Stimulated activated memory B cell treated with anti-CD40 and anti-IgM and Interleukin-4, amounts not matched to agents 10 μg/mL and 1 μg/mL and 100 μg/mL, for 72 hours (primary cell): ENCODE measurements around the gene ARHGEF18.
A peak's percentile ranks its signal among the peaks of the same experiment; 100 is the strongest.
"Not testable (repeated sequence)": the region's sequence is repeated elsewhere in the genome, so short reads cannot be mapped to it uniquely, and the experiment has no call there.

ENCODE experiments used
- ATAC-seq: fragments of 150-1000 bp; cut with Tn5 transposase; 2 replicates; pipeline ENCODE4 v1.10.0; 2021
- H3K27ac Mint-ChIP-seq: one replicate; pipeline ENCODE4 v1.8.0; 2022; ENCODE audit warnings: mild to moderate bottlenecking, mixed read lengths
- H3K27me3 Mint-ChIP-seq: one replicate; pipeline ENCODE4 v1.8.0; 2022; ENCODE audit warnings: mixed read lengths
- H3K36me3 Mint-ChIP-seq: one replicate; pipeline ENCODE4 v1.8.0; 2022; ENCODE audit warnings: mixed read lengths
- H3K4me1 Mint-ChIP-seq: one replicate; pipeline ENCODE4 v1.8.0; 2022; ENCODE audit warnings: mixed read lengths
- H3K4me3 Mint-ChIP-seq: one replicate; pipeline ENCODE4 v1.8.0; 2022; ENCODE audit warnings: mild to moderate bottlenecking, moderate library complexity, mixed read lengths
- H3K9me3 Mint-ChIP-seq: one replicate; pipeline ENCODE4 v1.8.0; 2022; ENCODE audit warnings: mixed read lengths

Gene ARHGEF18

DNA sequence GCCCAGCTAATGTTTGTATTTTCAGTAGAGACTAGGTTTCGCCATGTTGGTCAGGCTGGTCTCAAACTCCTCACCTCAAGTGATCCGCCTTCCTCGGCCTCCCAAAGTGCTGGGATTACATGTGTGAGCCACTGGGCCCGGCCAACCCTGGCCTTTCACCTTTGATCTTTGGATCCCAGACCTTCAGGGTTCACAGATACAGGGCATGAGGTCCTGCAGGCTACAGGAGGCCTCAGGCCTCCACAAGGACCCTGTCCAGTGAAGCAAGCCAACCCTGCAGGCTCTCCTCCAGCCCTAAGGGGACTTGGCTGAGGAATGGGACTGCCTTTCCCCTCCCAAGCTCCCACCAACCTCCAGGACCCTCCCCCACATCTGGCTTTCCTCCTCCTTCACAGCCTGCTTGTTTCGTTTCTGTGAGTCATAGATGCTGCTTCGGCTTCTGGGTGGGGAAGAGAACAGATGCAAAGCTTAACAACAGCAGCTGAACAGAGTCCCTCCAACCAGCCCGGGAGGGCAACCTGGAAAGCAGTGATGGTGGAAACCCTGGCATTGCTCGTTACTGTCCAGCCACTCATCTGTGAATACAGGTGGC, 11.8 kb downstream of the ARHGEF18 start:
- Mint-ChIP-seq H3K4me3 (no peak overlapping the region), H3K36me3 (peaks cover 48% of the 10 kb centered on the region), H3K27me3 (no peaks in the 10 kb centered on the region), H3K9me3 (peaks cover 14% of the 10 kb centered on the region), H3K27ac (no peak overlapping the region), H3K4me1 (peaks cover 58% of the 10 kb centered on the region)
- no peak for ATAC-seq

DNA sequence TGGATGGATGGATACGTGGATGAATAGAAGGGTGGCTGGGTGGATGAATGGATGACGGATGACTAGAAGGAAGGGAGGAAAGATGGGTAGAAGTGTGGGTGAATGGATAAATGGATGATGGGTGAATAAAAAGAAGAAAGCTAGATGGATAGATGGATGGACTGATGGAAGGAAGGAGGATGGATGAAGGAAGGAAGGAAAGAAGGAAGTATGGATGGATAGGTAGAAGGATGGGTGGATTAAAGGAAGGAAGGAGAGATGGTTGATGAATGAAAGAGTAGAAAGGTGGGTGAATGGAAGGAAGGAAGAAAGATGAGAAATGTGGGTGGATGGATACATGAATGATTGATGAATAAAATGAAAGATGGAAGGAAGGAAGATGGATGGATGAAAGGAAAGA, 14.5 kb downstream of the ARHGEF18 start:
- Mint-ChIP-seq H3K4me1 (peaks cover 50% of the 10 kb centered on the region), H3K36me3 (peaks cover 37% of the 10 kb centered on the region), H3K4me3 (no peak overlapping the region), H3K9me3 (peaks cover 10% of the 10 kb centered on the region), H3K27ac (peak overlapping the region; percentile 19), H3K27me3 (no peaks in the 10 kb centered on the region)
- no peak for ATAC-seq

DNA sequence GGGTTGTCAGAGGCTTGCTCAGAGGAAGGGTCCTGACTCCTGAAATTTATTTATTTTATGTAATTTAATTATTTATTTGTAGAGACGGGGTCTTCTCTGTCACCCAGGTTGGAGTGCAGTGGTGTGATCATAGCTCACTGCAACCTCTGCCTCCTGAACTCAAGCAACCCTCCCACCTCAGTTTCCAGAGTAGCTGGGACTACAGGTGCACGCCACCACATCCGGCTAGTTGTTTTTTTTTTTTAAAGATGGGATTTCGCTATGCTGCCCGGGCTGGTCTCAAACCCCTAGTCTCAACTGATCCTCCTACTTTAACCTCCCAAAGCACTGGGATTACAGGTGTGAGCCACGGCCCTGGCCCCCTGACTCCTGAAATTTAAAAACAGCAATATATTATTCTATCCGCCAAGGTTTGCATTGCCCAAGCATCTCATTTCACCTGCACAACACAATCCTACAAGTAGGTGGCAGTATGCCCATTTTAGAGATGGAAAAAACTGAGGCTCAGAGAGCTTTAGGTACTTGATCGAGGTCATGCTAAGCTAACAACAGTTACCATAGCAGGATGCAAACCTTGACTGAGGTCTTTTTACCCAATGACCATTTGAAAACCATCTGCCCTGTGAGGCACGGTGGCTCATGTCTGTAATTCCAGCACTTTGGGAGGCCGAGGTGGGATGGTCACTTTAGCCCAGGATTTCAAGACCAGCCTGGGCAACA, 18.1 kb downstream of the ARHGEF18 start:
- peak; percentile 61 for ATAC-seq
- peaks cover 35% of the 10 kb centered on the region for H3K4me1 Mint-ChIP-seq
- H3K36me3 Mint-ChIP-seq = peaks cover 47% of the 10 kb centered on the region

DNA sequence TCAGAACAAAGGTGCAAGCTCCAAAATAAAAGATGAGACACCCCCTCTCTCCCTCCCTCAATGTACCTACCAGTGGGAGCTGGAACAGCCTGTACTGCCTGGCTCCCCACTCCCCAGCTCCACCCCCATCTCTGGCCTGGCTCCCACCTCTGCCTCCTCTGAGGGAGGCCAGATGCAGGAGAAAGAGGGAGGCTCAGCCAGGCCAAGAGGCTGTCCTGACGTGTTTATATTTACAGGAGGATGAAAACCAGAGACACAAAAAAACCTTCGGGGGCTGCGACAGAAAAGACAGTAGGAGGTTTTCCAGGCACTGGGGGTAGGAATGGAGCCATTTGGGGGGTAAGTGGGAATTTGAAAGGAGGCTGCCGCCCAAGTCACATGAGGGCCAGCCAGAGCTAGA, 19.7 kb downstream of the ARHGEF18 start:
- Mint-ChIP-seq H3K27ac (peak overlapping the region; percentile 58), H3K27me3 (no peaks in the 10 kb centered on the region), H3K9me3 (peaks cover 2% of the 10 kb centered on the region), H3K4me1 (peaks cover 22% of the 10 kb centered on the region), H3K36me3 (peaks cover 41% of the 10 kb centered on the region), H3K4me3 (no peak overlapping the region)
- ATAC-seq = no peak

More for the DNA sequence above, 18.1 kb downstream of the ARHGEF18 start:
- H3K4me3 Mint-ChIP-seq = no peak overlapping the region
- peaks cover 7% of the 10 kb centered on the region for H3K9me3 Mint-ChIP-seq
- peak overlapping the region; percentile 52 for H3K27ac Mint-ChIP-seq
- H3K27me3 Mint-ChIP-seq = no peaks in the 10 kb centered on the region

DNA sequence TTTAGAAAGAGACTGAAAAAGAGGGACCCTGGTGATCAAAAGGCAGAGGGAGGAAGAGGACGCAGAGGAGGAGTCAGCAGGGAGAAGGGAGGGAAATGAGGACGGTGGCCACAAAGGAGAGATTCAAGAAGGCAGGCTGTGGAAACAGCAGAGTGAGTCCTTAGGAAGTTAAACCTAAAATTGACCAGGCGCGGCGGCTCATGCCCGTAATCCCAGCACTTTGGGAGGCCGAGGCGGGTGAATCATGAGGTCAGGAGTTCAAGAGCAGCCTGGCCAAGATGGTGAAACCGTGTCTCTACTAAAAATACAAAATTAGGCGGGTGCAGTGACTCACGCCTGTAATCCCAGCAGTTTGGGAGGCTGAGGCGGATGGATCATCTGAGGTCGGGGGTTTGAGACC, 20.1 kb downstream of the ARHGEF18 start:
- not testable (repeated sequence) for ATAC-seq
- peaks cover 18% of the 10 kb centered on the region for H3K4me1 Mint-ChIP-seq
- H3K36me3 Mint-ChIP-seq = peaks cover 37% of the 10 kb centered on the region

DNA sequence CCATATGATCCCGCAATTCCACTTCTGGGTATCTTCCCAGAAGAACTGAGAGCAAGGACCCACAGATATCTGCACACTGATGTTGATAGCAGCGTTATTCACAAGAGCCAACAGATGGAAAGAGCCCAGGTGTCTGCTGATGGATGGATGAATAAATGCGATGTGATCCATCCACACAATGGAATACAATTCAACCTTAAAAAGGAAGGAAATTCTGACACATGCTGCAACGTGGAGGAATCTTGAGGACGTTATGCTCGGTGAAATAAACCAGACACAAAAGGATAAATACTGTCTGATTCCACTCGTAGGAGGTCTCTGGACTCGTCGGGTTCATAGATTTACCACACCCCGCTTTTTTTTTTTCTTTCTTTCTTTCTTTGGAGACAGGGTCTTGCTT, 21.8 kb downstream of the ARHGEF18 start:
- Mint-ChIP-seq H3K9me3 (no peaks in the 10 kb centered on the region), H3K27ac (no peak overlapping the region), H3K4me1 (peaks cover 14% of the 10 kb centered on the region), H3K36me3 (peaks cover 38% of the 10 kb centered on the region), H3K27me3 (no peaks in the 10 kb centered on the region), H3K4me3 (no peak overlapping the region)
- ATAC-seq = no peak

More for the DNA sequence above, 20.1 kb downstream of the ARHGEF18 start:
- H3K27me3 Mint-ChIP-seq, H3K4me3 Mint-ChIP-seq, H3K9me3 Mint-ChIP-seq: not testable (repeated sequence)
- H3K27ac Mint-ChIP-seq = peak overlapping the region; percentile 58

DNA sequence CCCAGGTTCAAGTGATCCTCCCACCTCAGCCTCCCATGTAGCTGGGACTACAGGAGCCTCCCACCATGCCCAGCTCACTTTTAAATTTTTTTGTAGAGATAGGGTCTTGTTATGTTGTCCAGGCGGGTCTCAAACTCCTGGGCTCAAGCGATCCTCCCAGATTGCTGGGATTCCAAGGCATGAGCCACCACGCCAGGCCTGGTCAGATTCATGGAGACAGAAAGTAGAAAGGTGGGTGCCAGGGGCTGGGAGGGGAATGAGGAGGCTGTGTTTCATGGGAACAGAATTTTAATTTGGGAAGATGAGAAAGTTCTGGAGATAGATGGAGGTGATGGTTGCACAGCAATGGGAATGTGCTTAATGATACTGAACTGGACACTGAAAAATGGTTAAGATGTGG, 22.3 kb downstream of the ARHGEF18 start:
- ATAC-seq = no peak
- Mint-ChIP-seq H3K4me3 (no peak overlapping the region), H3K9me3 (no peaks in the 10 kb centered on the region), H3K27ac (no peak overlapping the region), H3K36me3 (peaks cover 42% of the 10 kb centered on the region), H3K27me3 (no peaks in the 10 kb centered on the region), H3K4me1 (peaks cover 11% of the 10 kb centered on the region)

DNA sequence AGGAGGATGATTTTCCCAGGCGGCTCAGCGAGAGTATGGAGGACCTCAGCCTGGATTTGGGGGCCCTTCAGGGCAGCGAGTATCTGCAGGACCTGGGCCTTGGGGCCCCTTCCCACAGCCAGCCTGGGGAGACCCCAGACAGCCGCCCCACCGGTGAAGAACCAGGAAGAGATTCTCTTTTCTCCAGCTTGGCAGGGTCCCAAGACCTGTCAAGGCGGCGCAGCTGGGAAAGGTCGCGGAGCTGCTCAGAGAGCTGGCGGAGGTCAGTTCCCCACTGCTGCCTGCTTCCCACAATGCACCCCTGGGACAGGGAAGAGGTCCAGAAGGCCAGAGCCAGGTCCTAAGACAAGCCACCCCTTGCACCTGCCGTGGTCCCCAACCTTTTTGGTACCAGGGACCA, 24.1 kb downstream of the ARHGEF18 start:
- no peaks in the 10 kb centered on the region for H3K27me3 Mint-ChIP-seq
- ATAC-seq = no peak
- H3K36me3 Mint-ChIP-seq = peaks cover 46% of the 10 kb centered on the region
- no peak overlapping the region for H3K4me3 Mint-ChIP-seq
- H3K9me3 Mint-ChIP-seq = no peaks in the 10 kb centered on the region
- H3K27ac Mint-ChIP-seq = no peak overlapping the region
- H3K4me1 Mint-ChIP-seq = peaks cover 7% of the 10 kb centered on the region

DNA sequence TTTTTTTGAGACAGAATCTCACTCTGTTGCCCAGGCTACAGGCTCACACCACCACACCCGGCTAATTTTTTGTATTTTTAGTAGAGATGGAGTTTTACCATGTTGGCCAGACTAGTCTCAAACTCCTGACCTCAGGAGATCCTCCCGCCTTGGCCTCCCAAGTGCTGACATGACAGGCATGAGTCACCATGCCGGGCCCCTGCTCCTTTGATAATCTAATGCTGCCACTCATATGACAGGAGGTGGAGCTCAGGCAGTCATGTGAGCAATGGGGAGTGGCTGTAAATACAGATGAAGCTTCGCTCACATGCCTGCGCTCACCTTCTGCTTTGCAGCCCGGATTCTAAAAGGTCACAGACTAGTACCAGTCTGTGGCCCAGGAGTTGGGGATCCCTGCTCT, 25.1 kb downstream of the ARHGEF18 start:
- Mint-ChIP-seq H3K4me3 (no peak overlapping the region), H3K4me1 (peaks cover 9% of the 10 kb centered on the region), H3K27me3 (no peaks in the 10 kb centered on the region), H3K36me3 (peaks cover 41% of the 10 kb centered on the region), H3K27ac (peak overlapping the region; percentile 71), H3K9me3 (no peaks in the 10 kb centered on the region)
- ATAC-seq = no peak

DNA sequence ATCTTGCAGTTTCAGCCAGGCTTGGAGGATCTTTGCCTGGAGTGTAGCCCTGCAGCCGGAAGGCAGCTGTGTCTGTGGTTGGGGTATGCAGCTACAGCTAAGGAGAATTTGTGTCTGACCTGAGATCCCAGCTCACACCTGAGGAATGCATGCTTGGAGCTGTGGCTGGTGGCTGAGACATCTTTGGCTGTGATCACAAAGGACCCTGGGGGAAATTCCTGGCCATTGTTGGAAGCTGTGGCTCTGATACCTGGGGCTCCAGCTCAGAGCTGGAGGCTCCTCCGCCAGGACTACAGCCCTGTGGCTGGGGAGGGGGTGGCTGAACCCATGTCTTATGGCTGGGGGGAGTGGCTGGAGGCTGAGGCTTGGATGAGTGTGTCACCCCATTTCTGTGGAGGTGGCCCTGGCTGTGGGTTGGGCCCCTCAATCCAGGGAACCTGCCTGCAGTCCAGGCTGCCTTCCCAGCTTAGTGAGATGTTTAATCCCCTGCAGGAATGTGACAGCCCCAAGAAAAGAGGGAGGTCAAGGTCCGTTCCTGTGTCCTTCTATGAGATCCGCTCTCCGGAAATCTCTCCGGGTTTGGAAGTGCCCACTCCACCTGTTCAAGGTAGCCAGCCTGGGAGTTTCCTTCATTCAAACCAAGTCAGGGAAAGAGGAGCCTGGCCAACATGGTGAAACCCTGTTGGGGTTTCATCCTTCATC, 27.6 kb downstream of the ARHGEF18 start:
- ATAC-seq = no peak
- no peaks in the 10 kb centered on the region for H3K27me3 Mint-ChIP-seq
- H3K36me3 Mint-ChIP-seq = peaks cover 33% of the 10 kb centered on the region
- H3K27ac Mint-ChIP-seq = peak overlapping the region; percentile 71
- H3K4me3 Mint-ChIP-seq = no peak overlapping the region
- H3K4me1 Mint-ChIP-seq = peaks cover 28% of the 10 kb centered on the region
- H3K9me3 Mint-ChIP-seq = no peaks in the 10 kb centered on the region

DNA sequence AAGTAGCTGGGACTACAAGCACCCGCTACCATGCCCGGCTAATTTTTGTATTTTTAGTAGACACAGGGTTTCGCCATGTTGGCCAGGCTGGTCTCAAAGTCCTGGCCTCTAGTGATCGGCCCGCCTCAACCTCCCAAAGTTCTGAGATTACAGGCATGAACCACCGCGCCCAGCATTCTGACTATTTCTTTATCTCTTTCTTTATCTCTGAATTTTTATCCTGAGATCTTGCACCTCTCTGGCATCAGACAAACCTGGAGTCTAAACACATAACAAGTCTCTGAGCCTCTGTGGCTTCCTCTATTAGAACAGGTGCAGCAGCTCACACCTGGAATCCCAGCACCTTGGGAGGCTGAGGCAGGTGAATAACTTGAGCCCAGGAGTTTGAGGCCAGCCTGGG, 28.5 kb downstream of the ARHGEF18 start:
- peaks cover 28% of the 10 kb centered on the region for H3K4me1 Mint-ChIP-seq
- H3K27me3 Mint-ChIP-seq = no peaks in the 10 kb centered on the region
- H3K9me3 Mint-ChIP-seq = no peaks in the 10 kb centered on the region
- peaks cover 29% of the 10 kb centered on the region for H3K36me3 Mint-ChIP-seq
- H3K4me3 Mint-ChIP-seq = no peak overlapping the region
- no peak for ATAC-seq
- H3K27ac Mint-ChIP-seq = peak overlapping the region; percentile 71

DNA sequence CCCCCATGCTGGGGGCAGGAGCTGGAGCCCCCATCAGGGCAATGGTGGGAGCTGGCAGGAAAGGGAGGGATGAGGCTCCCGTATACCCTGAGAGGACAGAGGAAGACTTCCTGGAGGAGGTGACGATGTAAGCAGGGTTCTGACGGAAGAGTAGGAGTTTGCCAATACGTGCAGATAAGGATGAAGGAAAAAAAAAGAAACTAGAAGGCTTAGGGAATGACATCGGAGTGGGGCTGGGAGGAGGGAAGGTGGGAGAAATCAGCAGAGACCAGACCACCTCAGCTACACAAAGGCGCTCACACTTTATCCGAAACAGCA, 32.3 kb downstream of the ARHGEF18 start:
- H3K4me3 Mint-ChIP-seq = no peak overlapping the region
- H3K4me1 Mint-ChIP-seq = peaks cover 32% of the 10 kb centered on the region
- H3K36me3 Mint-ChIP-seq = peaks cover 32% of the 10 kb centered on the region
- ATAC-seq = no peak
- no peaks in the 10 kb centered on the region for H3K27me3 Mint-ChIP-seq
- H3K9me3 Mint-ChIP-seq = no peaks in the 10 kb centered on the region
- H3K27ac Mint-ChIP-seq = peak overlapping the region; percentile 93

DNA sequence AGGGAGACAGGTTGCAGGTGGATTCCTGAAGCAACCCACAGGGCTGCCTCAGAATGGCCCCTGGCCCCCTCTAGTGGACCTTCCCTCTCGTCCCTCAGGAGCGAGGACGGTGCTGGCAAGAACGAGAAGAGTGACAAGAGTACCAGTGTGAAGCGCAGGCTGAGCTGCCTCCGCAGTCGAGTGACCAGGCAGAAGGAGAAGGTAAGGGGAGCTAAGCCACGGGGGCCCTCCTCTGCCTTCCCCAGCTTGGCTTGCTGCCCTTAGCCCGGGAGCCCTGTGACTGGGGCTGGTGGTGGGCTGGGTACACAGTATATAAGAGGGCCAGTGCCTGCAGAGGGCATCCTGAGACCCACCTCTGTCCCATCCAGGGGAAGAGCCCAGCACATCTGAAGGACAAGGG, 34.0 kb downstream of the ARHGEF18 start:
- H3K27ac Mint-ChIP-seq = peak overlapping the region; percentile 93
- no peaks in the 10 kb centered on the region for H3K27me3 Mint-ChIP-seq
- no peak overlapping the region for H3K4me3 Mint-ChIP-seq
- H3K36me3 Mint-ChIP-seq = peaks cover 30% of the 10 kb centered on the region
- ATAC-seq = no peak
- peaks cover 49% of the 10 kb centered on the region for H3K4me1 Mint-ChIP-seq
- no peaks in the 10 kb centered on the region for H3K9me3 Mint-ChIP-seq

DNA sequence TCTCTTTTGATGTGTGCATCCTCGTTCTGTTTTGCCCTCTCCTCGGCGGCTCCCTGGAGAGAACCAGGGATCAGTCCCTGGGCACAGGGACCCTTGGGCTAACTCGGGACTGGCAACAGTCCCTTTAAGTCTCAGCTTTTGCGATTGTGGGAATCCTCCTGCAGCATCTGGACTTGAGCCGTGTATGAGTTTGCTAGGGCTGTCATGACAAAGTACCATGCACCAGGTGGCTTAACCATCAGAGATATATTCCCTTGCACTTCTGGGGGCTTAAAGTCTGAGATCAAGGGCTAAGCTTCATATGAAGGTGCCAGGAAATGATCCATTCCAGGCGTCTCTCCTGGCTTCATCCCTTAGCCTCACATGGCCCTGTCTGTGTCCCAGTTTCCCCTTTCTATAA, 34.5 kb downstream of the ARHGEF18 start:
- Mint-ChIP-seq H3K4me3 (no peak overlapping the region), H3K27ac (peak overlapping the region; percentile 93), H3K9me3 (no peaks in the 10 kb centered on the region), H3K4me1 (peaks cover 50% of the 10 kb centered on the region), H3K27me3 (no peaks in the 10 kb centered on the region), H3K36me3 (peaks cover 30% of the 10 kb centered on the region)
- no peak for ATAC-seq

DNA sequence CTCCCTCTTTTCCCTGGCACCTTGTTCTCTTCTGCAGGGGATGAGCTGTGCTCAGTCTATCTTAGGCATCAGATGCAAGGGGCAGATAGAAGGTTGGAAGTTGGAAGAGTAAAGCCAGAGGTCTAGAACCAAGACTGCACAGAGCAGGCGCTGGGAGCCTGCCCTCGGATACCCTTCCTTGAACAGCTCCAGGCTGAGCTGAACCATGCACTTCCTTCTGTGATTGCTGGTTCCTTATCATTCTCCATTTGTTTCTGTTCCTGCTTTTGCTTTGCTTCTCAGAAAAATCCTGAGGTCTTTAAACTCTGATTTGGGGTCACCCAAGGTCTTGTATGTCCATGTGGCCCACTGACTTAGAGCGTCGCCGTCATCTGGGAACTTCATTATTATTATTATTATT, 36.3 kb downstream of the ARHGEF18 start:
- peaks cover 30% of the 10 kb centered on the region for H3K36me3 Mint-ChIP-seq
- peaks cover 38% of the 10 kb centered on the region for H3K4me1 Mint-ChIP-seq
- H3K27me3 Mint-ChIP-seq = no peaks in the 10 kb centered on the region
- peak overlapping the region; percentile 60 for H3K27ac Mint-ChIP-seq
- no peaks in the 10 kb centered on the region for H3K9me3 Mint-ChIP-seq
- no peak for ATAC-seq
- no peak overlapping the region for H3K4me3 Mint-ChIP-seq

DNA sequence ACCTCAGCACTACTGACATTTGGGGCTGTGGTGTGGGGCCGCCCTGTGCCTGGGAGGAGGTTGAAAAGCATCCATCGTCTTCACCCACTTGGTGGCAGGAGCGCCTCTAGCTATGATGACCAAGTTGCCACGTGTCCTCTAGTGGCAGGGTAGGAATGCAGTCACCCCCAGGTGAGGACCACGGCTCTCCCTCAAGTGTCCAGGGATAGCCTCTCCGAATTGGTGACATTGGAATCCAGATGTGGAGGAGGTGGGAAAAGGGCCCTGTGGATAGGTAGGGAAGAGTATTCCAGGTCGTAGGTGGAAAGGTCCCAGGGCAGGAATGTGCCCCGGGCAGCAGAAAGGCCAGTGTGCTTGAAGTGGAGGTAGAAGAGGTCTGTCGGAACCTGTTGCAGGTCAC, 37.6 kb downstream of the ARHGEF18 start:
- Mint-ChIP-seq H3K4me1 (peaks cover 29% of the 10 kb centered on the region), H3K36me3 (peaks cover 27% of the 10 kb centered on the region), H3K27ac (peak overlapping the region; percentile 99), H3K9me3 (no peaks in the 10 kb centered on the region), H3K4me3 (no peak overlapping the region), H3K27me3 (no peaks in the 10 kb centered on the region)
- peak; percentile 44 for ATAC-seq
